HEK293T (cell line): ENCODE data around the gene FHOD3.

Source experiments
- BHLHE40 ChIP-seq: fragments of 450-650 bp; IDR thresholded peaks from 2 replicates; pipeline ENCODE4 v1.6.1; 2016; ENCODE audit warnings: mild to moderate bottlenecking, moderate library complexity, borderline replicate concordance
- CTBP1 ChIP-seq: fragments of 450-650 bp; IDR thresholded peaks from 2 replicates; pipeline ENCODE4 v1.6.1; 2016; ENCODE audit warnings: borderline replicate concordance
- FOXA1 ChIP-seq: fragments of 450-650 bp; IDR thresholded peaks from 2 replicates; pipeline ENCODE4 v1.6.1; 2016; ENCODE audit warnings: mild to moderate bottlenecking
- FOXM1 ChIP-seq: fragments of 450-650 bp; IDR thresholded peaks from 2 replicates; pipeline ENCODE4 v1.6.1; 2017; ENCODE audit warnings: mild to moderate bottlenecking, borderline replicate concordance
- L3MBTL2 ChIP-seq: fragments of 450-650 bp; conservative IDR thresholded peaks from 2 replicates; pipeline ENCODE4 v1.6.1; 2016; ENCODE audit warnings: mild to moderate bottlenecking
- SP1 ChIP-seq: fragments of 450-650 bp; IDR thresholded peaks from 2 replicates; pipeline ENCODE4 v1.6.1; 2017
- TARDBP ChIP-seq: fragments of 450-650 bp; IDR thresholded peaks from 2 replicates; pipeline ENCODE4 v1.6.1; 2016

DNA sequence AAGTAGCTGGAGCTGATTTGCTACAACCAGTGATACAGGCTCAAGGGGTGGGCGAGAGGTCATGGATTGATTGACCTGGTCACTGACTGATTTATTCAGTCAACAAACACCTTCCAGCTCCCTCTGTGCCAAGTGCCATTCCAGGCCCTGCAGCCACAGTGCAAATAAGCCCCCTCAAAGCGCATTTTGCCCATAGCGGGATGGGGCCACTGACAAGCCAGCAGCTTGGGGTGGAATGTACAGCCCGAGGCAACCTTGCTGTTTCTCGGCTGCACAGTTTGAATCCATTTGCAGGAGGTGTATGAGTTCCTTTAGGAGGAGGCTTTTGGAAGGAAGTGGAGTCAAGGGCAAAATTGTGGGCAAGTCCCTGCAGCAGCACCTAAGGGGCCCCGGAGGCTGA is 296.1 kb downstream of the FHOD3 start:
- TF ChIP-seq FOXM1 (no peak), FOXA1 (no peak), L3MBTL2 (no peak), TARDBP (no peak), CTBP1 (no peak), BHLHE40 (no peak), SP1 (no peak)
